Loucy (cell line): ENCODE measurements around the gene AGAP1.

Source experiments
- H2AFZ ChIP-seq: fragments of 200-600 bp; sonication (generic); 2 replicates; pipeline ENCODE4 v1.6.0; 2016; ENCODE audit warnings: antibody characterized with exemption, mild to moderate bottlenecking, low read length, moderate library complexity
- H3F3A ChIP-seq: fragments of 200-600 bp; 2 replicates; pipeline ENCODE4 v1.6.0; 2016; ENCODE audit warnings: antibody characterized with exemption, low read depth, mild to moderate bottlenecking
- H3K27me3 ChIP-seq: fragments of 200-600 bp; sonication (generic); 2 replicates; pipeline ENCODE4 v1.6.1; 2014; ENCODE audit warnings: low read length, mild to moderate bottlenecking; ENCODE audit not compliant: insufficient read depth, poor library complexity, severe bottlenecking
- H3K36me3 ChIP-seq: fragments of 200-600 bp; sonication (generic); 2 replicates; pipeline ENCODE4 v1.6.1; 2016; ENCODE audit warnings: low read length; ENCODE audit not compliant: insufficient read depth
- H3K4me1 ChIP-seq: fragments of 200-600 bp; sonication (generic); 2 replicates; pipeline ENCODE4 v1.5.1; 2014; ENCODE audit warnings: low read length, mild to moderate bottlenecking; ENCODE audit not compliant: insufficient read depth, poor library complexity, severe bottlenecking
- H3K4me2 ChIP-seq: fragments of 200-600 bp; sonication (generic); 2 replicates; pipeline ENCODE4 v1.6.0; 2014; ENCODE audit warnings: antibody characterized with exemption, low read length, low read depth, mild to moderate bottlenecking; ENCODE audit not compliant: poor library complexity, severe bottlenecking
- H3K4me3 ChIP-seq: fragments of 200-600 bp; sonication (generic); 2 replicates; pipeline ENCODE4 v1.5.1; 2014; ENCODE audit warnings: low read length, mild to moderate bottlenecking, mixed read lengths; ENCODE audit not compliant: poor library complexity, severe bottlenecking
- H3K79me2 ChIP-seq: fragments of 200-600 bp; sonication (generic); 2 replicates; pipeline ENCODE4 v1.6.1; 2014; ENCODE audit warnings: low read length; ENCODE audit not compliant: insufficient read depth
- H3K9ac ChIP-seq: fragments of 200-600 bp; sonication (generic); 2 replicates; pipeline ENCODE4 v1.6.0; 2014; ENCODE audit warnings: mild to moderate bottlenecking, low read depth, low read length, moderate library complexity; ENCODE audit not compliant: poor library complexity, severe bottlenecking
- H3K9me2 ChIP-seq: fragments of 200-600 bp; sonication (generic); replicated peaks from 2 replicates; pipeline ENCODE4 v1.6.1; 2016; ENCODE audit warnings: low read depth, low read length, mixed read lengths
- H3K9me3 ChIP-seq: fragments of 200-600 bp; sonication (generic); 2 replicates; pipeline ENCODE4 v1.6.1; 2014; ENCODE audit warnings: mild to moderate bottlenecking, antibody characterized with exemption, low read length, low read depth; ENCODE audit not compliant: insufficient read depth
- H4K20me1 ChIP-seq: fragments of 200-600 bp; sonication (generic); 2 replicates; pipeline ENCODE4 v1.6.0; 2014; ENCODE audit warnings: antibody characterized with exemption, low read length, mild to moderate bottlenecking; ENCODE audit not compliant: insufficient read depth, poor library complexity, severe bottlenecking
- EZH2phosphoT487 ChIP-seq: fragments of 200-600 bp; IDR thresholded peaks from 2 replicates; pipeline ENCODE4 v1.6.1; 2018; ENCODE audit warnings: antibody characterized with exemption, mild to moderate bottlenecking, moderate library complexity, borderline replicate concordance
- TF ChIP-seq, protein P1 (sequence below): fragments of 200-600 bp; sonication (generic); conservative IDR thresholded peaks from 2 replicates; pipeline ENCODE4 v1.5.1; 2014; ENCODE audit warnings: mild to moderate bottlenecking, antibody characterized with exemption, low read length

AGAP1 gene

DNA sequence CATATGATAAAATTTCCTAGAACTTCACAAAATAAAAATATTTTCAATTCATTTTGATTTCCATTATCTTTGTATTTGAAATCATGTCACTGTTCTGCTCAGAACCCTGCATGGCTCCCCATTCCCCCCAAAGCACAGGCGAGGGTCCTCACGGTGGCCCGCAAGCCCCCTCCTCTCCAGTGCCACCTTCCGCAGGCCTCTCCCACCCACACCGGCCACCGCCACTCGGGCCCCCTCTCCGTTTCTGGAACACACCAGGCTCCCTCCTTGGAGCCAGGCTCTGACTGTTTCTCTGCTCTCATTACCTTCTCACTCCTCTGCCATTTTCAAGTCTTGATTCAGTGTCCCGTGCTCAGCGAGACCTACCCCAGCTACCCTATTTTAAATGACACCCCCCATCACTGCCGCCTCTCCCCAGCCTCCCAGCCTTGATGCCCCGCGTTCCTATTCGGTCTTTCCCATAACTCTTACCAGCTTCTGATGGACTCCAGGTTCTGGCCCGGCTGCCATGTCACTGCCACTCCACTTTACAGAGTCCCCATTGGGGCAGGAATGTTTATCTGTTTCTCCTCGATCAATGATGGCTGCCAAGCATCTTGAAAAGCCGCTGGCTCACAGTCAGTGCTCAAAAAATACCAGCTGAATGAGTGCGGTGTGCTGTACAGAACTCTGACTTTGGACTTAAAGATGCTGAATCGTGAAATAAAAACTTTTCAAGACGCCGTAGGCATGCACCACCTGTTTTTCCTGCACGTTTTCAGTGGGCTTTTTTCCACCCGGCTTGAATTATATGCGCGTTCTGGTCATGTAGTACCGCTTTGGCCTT, 473.3 kb downstream of the AGAP1 start:
- no peaks in the 10 kb centered on the region for H3K27me3 ChIP-seq
- no peaks in the 10 kb centered on the region for H3K79me2 ChIP-seq
- H3K36me3 ChIP-seq = peaks cover 5% of the 10 kb centered on the region; the same call in 1 of the 2 replicates
- no peaks in the 10 kb centered on the region for H3F3A ChIP-seq
- no peak overlapping the region for H2AFZ ChIP-seq
- H3K9me2 ChIP-seq = no peaks in the 10 kb centered on the region
- no peaks in the 10 kb centered on the region for H3K4me1 ChIP-seq
- no peaks in the 10 kb centered on the region for H4K20me1 ChIP-seq
- no peaks in the 10 kb centered on the region for H3K9me3 ChIP-seq
- TF ChIP-seq EZH2phosphoT487 = no peak
- TF ChIP-seq, protein P1, sequence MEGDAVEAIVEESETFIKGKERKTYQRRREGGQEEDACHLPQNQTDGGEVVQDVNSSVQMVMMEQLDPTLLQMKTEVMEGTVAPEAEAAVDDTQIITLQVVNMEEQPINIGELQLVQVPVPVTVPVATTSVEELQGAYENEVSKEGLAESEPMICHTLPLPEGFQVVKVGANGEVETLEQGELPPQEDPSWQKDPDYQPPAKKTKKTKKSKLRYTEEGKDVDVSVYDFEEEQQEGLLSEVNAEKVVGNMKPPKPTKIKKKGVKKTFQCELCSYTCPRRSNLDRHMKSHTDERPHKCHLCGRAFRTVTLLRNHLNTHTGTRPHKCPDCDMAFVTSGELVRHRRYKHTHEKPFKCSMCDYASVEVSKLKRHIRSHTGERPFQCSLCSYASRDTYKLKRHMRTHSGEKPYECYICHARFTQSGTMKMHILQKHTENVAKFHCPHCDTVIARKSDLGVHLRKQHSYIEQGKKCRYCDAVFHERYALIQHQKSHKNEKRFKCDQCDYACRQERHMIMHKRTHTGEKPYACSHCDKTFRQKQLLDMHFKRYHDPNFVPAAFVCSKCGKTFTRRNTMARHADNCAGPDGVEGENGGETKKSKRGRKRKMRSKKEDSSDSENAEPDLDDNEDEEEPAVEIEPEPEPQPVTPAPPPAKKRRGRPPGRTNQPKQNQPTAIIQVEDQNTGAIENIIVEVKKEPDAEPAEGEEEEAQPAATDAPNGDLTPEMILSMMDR = no peak
- no peak overlapping the region for H3K4me2 ChIP-seq
- H3K9ac ChIP-seq = no peak overlapping the region
- no peak overlapping the region for H3K4me3 ChIP-seq

DNA sequence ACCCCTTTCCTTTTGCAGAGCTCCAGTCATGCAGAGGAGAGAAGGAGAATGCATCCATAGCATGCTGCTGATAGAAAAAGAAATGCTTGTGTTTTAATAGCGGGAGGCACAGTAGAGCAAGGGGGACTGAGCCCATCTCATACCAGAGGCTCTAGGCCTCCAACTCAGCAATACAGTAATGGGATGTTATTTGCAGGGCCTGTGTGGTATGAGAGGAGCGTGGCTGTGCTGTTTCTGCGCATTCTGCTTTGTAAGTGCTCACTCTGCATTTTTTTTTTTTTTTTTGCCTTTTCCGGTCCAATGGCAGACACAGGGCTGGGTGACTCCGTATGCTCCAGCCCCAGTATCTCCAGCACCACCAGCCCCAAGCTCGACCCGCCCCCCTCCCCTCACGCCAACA, 474.3 kb downstream of the AGAP1 start:
- H3K9ac ChIP-seq = no peak overlapping the region
- H3K4me3 ChIP-seq = no peak overlapping the region
- H4K20me1 ChIP-seq = no peaks in the 10 kb centered on the region
- H3K4me1 ChIP-seq = no peaks in the 10 kb centered on the region
- no peaks in the 10 kb centered on the region for H3K27me3 ChIP-seq
- TF ChIP-seq, protein P1 = no peak
- TF ChIP-seq EZH2phosphoT487 = no peak
- no peaks in the 10 kb centered on the region for H3F3A ChIP-seq
- H3K4me2 ChIP-seq = no peak overlapping the region
- no peak overlapping the region for H2AFZ ChIP-seq
- no peaks in the 10 kb centered on the region for H3K9me3 ChIP-seq
- no peaks in the 10 kb centered on the region for H3K79me2 ChIP-seq
- no peaks in the 10 kb centered on the region for H3K9me2 ChIP-seq
- H3K36me3 ChIP-seq = peaks cover 5% of the 10 kb centered on the region; the same call in 1 of the 2 replicates

- Histone ChIP-seq H3K4me2 (no peak overlapping the region), H3K9me2 (no peaks in the 10 kb centered on the region), H3K36me3 (peaks cover 5% of the 10 kb centered on the region; the same call in 1 of the 2 replicates), H2AFZ (no peak overlapping the region), H3K4me1 (no peaks in the 10 kb centered on the region), H3K79me2 (no peaks in the 10 kb centered on the region), H4K20me1 (no peaks in the 10 kb centered on the region), H3K4me3 (no peak overlapping the region), H3K9ac (no peak overlapping the region), H3F3A (no peaks in the 10 kb centered on the region), H3K27me3 (no peaks in the 10 kb centered on the region), H3K9me3 (no peaks in the 10 kb centered on the region)
- TF ChIP-seq, protein P1 = no peak
- TF ChIP-seq EZH2phosphoT487 = no peak
These were observed 474.9 kb downstream of the AGAP1 start for GRCh38 chr2:235968616-235969324.
